Measurements from ENCODE around the gene MTG2. TPM values are rescaled to one million over a fixed set of nuclear protein-coding genes. Genes with fewer than 3 reads are reported as not detected.
A peak's percentile ranks its signal among the peaks of the same experiment; 100 is the strongest.

MTG2 gene, protein sequence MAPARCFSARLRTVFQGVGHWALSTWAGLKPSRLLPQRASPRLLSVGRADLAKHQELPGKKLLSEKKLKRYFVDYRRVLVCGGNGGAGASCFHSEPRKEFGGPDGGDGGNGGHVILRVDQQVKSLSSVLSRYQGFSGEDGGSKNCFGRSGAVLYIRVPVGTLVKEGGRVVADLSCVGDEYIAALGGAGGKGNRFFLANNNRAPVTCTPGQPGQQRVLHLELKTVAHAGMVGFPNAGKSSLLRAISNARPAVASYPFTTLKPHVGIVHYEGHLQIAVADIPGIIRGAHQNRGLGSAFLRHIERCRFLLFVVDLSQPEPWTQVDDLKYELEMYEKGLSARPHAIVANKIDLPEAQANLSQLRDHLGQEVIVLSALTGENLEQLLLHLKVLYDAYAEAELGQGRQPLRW
- 10 to 100 TPM; 18.3 to 28.3 (median 24.7) TPM for polyA plus RNA-seq (ENCODE audit: insufficient read length in 10 of 10)
- long read RNA-seq, donor 1, partial matches to known transcripts: 0 of 4 reads
- long read RNA-seq, donor 1, other reads (novel, unspliced or antisense): 0 of 4 reads
- long read RNA-seq, donor 2, partial matches to known transcripts: 0 of 4 reads
- long read RNA-seq, donor 2, other reads (novel, unspliced or antisense): 0 of 4 reads
- long read RNA-seq, donor 3: 0 reads
- long read RNA-seq, donor 4, transcript MTG2-210 (2 exons, 590 nt): major isoform, 5 of 6 reads
- long read RNA-seq, donor 4, partial matches to known transcripts: 0 of 6 reads
- long read RNA-seq, donor 4, other reads (novel, unspliced or antisense): 0 of 6 reads
- long read RNA-seq, donor 5, partial matches to known transcripts: 0 of 5 reads
- long read RNA-seq, donor 5, other reads (novel, unspliced or antisense): 0 of 5 reads
- long read RNA-seq, donor 6, partial matches to known transcripts: 0 of 6 reads
- long read RNA-seq, donor 6, other reads (novel, unspliced or antisense): 0 of 6 reads
- long read RNA-seq, donor 7, partial matches to known transcripts: 0 of 4 reads
- long read RNA-seq, donor 7, other reads (novel, unspliced or antisense): 0 of 4 reads
- long read RNA-seq, donor 8, partial matches to known transcripts: 0 of 4 reads
- long read RNA-seq, donor 8, other reads (novel, unspliced or antisense): 0 of 4 reads
- long read RNA-seq, donor 9: 0 reads

DNA sequence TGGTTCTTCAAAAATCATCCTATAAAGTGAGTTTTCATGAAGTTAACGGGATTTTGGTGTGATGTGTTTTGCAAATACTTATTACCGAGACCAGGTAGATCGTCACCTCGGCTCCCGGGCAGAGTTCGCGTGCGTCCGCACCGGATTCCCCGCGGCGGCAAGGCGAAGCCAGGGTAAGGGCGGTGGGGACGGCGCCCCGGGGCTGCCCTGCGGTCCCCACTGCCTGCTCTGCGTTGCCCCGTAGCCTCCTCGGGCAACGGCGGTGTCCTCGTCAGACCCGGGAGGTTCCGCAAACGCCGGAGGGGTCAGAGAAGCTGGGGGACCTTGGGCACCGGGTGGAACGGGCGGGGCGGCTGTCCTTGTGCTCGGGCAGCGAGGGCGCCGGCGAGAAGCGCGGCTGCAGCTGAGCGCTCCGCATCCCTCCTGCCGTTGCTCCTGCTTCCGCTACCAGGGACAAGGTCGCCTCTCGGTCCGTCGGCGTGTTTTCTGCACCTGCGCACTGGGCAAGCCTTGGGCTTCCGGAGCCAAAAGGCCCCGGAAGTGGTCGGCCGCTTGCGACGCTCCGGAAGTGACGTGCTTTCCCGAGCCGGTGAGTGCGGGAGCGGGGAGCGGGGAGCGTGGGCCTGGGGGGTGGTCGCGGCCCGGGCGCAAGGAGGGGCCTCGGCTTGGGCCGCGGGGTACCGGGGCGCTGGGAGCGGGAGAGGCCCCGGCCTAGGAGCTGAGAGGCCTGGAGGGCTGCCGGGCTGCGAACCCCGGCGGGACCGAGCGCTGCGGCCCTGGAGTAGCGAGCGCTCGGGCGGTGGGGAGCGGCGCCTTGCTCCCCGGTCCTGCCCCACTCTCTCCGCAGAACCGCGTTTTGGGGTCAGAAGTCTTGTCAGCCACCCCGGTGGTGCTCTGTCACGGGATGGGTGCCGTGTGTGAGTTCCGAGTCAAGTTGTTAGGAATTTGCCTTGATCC is at the start of gene MTG2:
Gene MTG2 (plus strand): TSS at position 560 of the 957 bp plus-strand sequence. CDS start 10,393 bp downstream, outside the sequence.
- DNase-seq: peak; percentile 95 to 98 (median 96)

DNA sequence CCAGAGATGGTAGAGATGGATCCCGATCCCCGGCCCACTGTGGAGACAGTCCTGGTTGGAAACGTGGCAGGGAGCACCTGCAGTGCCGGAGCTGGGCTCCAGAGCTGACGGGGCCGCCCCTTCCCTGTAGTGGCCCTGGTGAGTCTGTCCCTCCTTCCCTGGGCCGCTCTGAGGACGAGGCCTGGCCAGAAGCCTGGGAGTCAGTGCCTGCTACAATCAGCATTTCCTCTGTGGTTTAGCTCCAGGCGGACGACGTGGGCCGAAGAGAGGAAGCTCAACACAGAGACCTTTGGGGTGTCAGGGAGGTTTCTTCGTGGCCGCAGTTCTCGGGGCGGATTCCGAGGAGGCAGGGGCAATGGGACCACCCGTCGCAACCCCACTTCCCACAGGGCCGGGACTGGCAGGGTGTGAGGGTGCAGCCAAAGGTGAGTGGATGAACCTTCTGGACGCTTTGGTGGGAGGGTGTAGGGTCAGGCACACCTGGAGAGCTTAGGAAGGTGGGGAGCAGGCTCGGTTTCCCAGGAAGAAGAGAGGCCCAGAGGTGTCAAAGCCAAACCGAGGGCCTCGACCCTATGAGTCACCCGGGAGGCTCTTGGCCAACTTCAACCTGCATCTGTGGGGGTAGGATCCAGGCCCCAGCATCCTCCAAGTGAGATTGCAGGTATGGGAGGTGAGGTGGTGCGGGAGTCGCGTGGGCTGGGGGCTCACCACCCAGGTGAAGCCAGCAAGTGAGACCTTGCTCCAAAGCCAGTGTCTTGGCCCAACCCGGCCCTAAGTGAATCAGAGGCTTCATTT is 49.6 kb upstream of the MTG2 start:
- DNase-seq: no peak

DNA sequence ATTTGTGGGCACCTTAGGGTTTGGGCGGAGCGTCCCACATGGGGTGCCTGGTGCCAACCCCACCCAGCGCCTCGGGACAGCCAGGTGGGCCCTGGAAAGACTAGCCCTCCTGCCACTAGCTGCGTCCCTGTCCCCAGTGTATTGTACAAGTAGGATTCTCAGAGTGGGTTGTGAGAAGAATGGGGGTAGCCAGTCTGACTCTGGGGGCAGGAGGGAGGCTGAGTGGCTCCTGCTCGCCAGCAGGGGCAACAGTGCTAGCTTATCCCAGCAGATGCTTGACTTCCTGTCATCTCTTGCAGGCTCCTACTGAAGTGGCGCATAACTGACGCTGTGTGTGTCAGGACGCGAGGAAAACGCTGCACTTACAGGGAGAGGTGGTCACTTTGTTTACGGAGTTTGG is 49.0 kb upstream of the MTG2 start:
- DNase-seq: no peak

DNA sequence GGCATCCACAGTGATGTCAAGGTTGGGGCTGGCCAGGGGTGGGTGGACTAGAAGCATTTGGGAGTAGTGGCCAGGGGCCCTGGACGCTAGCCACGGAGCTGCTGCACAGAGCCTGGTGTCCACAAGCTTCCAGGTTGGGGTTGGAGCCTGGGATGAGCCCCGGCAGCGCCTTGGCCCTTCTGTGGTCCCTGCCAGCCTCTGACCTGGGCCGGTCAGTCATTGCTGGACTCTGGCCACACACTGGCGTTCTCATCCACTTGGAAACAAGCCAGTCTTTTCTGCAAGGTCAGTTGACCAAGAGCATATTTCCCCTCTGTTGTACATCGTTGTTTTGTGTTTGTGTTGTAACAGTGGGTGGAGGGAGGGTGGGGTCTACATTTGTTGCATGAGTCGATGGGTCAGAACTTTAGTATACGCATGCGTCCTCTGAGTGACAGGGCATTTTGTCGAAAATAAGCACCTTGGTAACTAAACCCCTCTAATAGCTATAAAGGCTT is 48.0 kb upstream of the MTG2 start:
- DNase-seq: no peak

DNA sequence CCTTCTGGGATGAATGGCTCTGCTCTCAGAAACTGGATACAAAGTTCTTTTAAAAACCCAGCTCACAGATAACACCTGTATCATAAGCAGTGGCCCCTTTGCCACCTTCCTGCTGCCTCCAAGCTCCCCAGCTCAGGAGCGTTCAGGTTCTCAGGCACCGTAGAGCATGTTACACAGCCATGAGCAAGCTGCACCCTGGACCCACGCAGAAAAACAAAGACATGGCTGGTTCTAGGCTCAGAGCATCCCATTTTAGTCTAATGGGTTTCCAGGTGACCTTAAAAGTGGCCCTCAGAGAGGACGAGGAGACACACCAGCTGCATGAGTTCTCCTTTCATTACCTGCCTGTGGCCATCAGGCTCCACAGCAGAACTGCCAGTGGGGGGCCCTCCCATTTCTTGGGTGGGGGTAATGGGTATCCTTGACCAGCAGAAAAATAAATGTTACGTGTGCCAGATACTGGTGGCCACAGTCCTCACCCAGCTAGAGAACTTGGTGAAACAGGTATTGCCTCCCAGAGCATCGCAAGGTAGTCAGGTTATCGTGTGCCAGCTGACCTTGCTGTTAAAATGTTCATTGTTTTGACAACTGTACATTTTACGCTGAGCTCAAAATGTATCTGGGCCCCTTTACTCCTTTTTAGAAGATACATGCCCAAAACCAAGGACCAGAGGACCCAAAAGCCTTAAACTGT is 47.1 kb upstream of the MTG2 start:
- no peak for DNase-seq

DNA sequence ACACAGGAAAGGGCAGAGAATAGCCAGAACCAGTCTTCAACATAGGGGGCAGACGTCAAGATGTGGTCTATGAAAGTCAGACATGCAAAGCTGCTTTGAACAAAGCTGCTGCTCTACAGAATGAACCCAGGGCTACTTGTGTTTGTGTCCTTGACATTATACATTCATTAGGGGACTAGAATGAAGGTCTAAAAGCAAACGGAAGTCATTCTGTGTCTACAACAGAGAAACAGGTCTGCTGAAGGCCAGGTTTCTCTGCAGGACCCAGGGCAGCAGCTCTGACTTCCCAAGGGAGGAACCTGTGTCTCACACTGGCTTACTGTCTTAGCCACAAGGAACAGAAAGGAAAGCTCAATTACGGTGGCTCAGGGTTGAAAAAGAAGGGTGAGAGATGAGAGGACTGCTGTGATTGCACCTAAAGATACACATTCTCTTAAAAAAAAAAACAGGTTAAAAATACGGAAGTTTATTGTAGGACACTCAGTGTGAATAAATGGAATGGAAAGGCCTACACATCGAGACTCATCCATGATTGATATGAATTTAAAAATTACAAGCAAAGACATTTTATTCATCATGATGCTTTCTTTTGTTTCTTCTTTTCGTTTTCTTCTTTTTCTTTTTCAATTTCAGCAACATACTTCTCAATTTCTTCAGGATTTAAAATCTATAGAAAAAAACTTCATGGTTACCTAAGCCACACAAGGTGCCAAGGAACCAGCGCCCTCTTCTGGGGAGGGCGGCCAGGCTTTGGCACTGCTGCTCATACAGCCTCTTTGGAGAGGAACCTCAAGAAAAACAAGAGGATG is 46.3 kb upstream of the MTG2 start:
- DNase-seq: peak in 2 of 3 donors; percentile 71 to 78

DNA sequence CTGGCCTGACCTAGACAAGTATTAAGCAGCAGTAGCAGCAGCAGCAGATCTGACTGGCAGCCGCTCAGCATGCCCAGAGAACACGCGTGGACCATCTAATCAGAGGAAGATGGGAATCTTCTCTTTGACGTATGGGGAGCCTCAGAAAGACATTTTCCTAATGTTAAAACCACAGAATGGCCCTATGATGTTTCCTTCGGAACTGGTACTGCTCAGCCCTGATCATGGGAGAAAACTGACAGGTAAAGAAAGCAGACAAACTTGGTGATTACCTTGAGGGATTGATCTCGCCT is 45.8 kb upstream of the MTG2 start:
- DNase-seq: no peak

- DNase-seq: no peak
Measured at GRCh38 chr20:62137478-62138203, 45.2 kb upstream of the MTG2 start.

DNA sequence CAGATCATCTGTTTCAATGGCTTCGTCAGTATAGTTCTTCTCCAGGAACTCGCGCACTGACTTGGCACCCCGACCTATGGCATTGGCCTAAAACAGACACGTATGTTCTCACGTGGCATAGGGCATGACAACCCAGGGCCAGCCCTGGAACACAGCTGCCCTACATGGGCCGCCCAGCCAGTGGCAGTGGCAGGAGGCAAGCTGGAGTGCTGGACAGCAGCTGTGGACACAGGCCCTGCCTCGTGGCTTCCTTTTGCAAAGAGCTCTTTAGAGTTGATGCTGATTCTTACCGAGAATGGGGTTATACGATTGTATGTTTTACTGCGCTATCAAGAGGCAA is 44.7 kb upstream of the MTG2 start:
- DNase-seq: no peak

GRCh38 chr20:62138912-62139311 is 43.9 kb upstream of the MTG2 start:
- no peak for DNase-seq

DNA sequence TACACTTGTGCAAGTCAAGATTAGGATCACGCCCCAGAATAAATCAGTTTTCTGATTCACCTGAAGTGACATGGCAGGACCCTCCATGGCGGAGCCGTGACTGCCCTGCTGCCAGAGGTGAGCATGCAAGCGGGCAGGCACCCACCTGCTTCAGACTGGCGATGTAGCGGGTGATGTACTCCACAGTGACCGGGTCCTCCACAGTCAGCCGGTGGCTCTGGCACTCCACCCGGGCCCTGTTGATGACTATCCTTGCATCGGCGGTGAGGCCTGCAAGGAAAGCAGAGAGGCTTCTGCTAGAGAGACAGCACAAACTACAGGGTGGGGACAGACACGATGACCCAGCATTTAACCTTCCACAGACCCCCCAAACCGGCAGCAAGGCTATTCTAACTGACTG is 43.2 kb upstream of the MTG2 start:
- no peak for DNase-seq

- DNase-seq: no peak
Measured at GRCh38 chr20:62141043-62141396, 41.8 kb upstream of the MTG2 start.

DNA sequence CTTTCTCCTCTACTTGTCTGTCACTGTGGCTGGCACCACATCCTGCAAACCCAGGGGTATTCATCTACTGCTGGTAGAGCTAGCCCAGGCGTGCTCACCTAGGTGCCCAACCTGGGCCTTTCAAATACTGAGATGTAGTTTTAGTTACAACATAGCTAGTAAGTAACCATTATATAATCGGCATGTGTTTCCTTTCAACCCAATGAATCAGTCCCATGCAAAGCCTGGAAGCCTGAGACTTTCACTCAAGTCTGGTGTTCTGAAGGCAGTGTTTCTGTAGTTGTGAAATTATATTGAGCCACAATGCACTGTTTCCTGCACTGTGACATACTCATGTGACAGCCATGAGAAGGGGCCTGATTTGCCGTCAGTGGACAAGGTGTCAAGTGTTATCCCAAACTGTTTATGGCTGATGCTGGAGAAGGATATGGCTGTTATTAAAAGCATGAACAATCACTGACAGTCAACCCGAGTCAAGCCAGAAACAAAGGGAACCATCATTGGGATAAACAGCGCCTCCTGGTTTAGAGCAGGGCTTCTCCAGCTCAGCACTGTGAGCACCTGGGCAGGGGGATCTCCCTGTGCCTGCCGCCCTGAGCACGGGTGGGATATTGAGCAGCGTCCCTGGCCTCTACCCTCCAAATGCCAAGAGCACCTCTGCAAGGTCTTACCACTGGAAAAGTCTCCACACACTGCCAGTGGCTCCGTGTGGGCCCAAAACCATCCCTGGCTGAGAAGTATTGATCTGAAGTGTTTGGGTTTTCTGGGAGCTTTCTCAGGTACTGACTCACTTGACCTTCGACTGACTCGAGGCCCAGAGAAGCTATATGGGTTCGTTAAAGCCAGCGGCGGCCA is 41.2 kb upstream of the MTG2 start:
- DNase-seq: no peak

DNA sequence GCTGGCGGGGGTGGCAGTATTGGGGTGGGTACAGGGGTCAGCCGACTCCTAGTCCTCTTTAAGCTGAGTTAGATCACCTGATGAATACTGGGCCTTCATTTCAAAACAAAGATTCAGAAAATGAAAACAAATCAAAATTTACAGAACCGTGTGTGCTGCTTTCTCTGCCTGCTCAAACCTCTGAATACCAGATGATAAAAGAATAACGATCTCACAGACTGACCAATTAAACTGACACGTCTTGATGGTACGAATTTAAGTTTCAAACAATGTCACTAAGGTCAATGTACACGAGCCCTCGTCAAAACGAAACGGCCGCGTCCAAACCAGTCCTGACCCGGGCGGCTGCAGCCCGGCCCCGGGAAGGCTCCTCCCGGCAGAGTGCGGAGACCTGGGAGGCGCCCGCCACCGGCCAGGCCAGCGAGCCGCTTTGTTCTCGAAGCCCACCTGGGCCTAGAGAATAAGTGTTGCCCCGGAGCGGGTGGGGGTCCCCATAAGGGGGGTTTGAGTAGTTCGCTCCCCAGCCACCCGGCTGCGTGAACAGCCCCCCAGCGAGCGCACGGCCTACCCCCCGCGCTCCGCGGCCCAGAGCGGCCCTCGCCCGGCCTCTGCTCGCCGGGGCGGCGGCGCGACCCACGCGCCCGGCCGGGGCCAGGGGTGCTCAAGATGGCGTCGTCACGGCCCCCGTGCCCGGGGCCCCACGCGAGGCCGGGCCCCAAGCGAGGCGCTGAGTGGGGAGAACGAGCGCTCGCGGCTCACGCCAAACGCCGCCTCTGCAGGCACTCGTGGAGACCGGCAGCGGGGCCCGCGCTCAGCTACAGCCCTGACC is 40.4 kb upstream of the MTG2 start:
- peak in 2 of 3 donors; percentile 13 to 27 for DNase-seq

- peak; percentile 90 to 95 (median 90) for DNase-seq
Measured at GRCh38 chr20:62143081-62143956, 39.5 kb upstream of the MTG2 start, which contains the start of the genes PSMA7 and SS18L1. PSMA7 (minus strand) TSS chr20:62143394; CDS start chr20:62143303, 91 bp downstream. SS18L1 (plus strand) TSS chr20:62143769; CDS start chr20:62143821, 52 bp downstream.

Data from muscle of back (tissue), 13 donors.